HG03439 (cell line): ENCODE measurements around the gene ADAMTS17.
"Not testable (repeated sequence)": the region's sequence is repeated elsewhere in the genome, so short reads cannot be mapped to it uniquely, and the experiment has no call there.

Source experiments
- ATAC-seq: cut with Tn5 transposase; IDR thresholded peaks from one replicate; pipeline ENCODE4 v1.9.1; 2021; ENCODE audit warnings: mild to moderate bottlenecking, moderate library complexity; ENCODE audit not compliant: unreplicated experiment

ADAMTS17 gene

GRCh38 chr15:99984491-99985243 is 357.1 kb downstream of the ADAMTS17 start:
- ATAC-seq: no peak

GRCh38 chr15:99983886-99984286 is 357.9 kb downstream of the ADAMTS17 start:
- no peak for ATAC-seq

GRCh38 chr15:99983171-99983885 is 358.4 kb downstream of the ADAMTS17 start:
- ATAC-seq: no peak

GRCh38 chr15:99982662-99983061 is 359.1 kb downstream of the ADAMTS17 start:
- ATAC-seq: no peak

GRCh38 chr15:99981839-99982658 is 359.7 kb downstream of the ADAMTS17 start:
- no peak for ATAC-seq

- ATAC-seq: no peak
These were observed 360.6 kb downstream of the ADAMTS17 start for GRCh38 chr15:99981191-99981647.

GRCh38 chr15:99980752-99981151 is 361.0 kb downstream of the ADAMTS17 start:
- no peak for ATAC-seq

GRCh38 chr15:99979886-99980285 is 361.9 kb downstream of the ADAMTS17 start:
- not testable (repeated sequence) for ATAC-seq

- ATAC-seq: no peak
These were observed 362.4 kb downstream of the ADAMTS17 start for GRCh38 chr15:99979371-99979770.

- ATAC-seq: no peak
These were observed 363.3 kb downstream of the ADAMTS17 start for GRCh38 chr15:99978426-99978825.

GRCh38 chr15:99977929-99978328 is 363.8 kb downstream of the ADAMTS17 start:
- ATAC-seq: no peak

- no peak for ATAC-seq
These were observed 364.9 kb downstream of the ADAMTS17 start for GRCh38 chr15:99976811-99977271.

GRCh38 chr15:99976000-99976399 is 365.8 kb downstream of the ADAMTS17 start:
- ATAC-seq: no peak

- ATAC-seq: no peak
These were observed 367.5 kb downstream of the ADAMTS17 start for GRCh38 chr15:99974246-99974645.

- ATAC-seq: no peak
These were observed 368.4 kb downstream of the ADAMTS17 start for GRCh38 chr15:99973351-99973750.

GRCh38 chr15:99970891-99971430 is 370.8 kb downstream of the ADAMTS17 start:
- ATAC-seq: no peak

- no peak for ATAC-seq
These were observed 372.4 kb downstream of the ADAMTS17 start for GRCh38 chr15:99969261-99969920.

- ATAC-seq: no peak
These were observed 373.9 kb downstream of the ADAMTS17 start for GRCh38 chr15:99967841-99968371.

- ATAC-seq: no peak
These were observed 375.0 kb downstream of the ADAMTS17 start for GRCh38 chr15:99966815-99967214.

GRCh38 chr15:99965376-99965775 is 376.4 kb downstream of the ADAMTS17 start:
- no peak for ATAC-seq
